ENCODE measurements around the gene NME4.

NME4 gene

GRCh38 chr16:381012-381788, 15.8 kb upstream of the NME4 start:
- peak overlapping the region; percentile 86 for H3K4me3 ChIP-seq (replicated peaks; ENCODE audit: insufficient read depth, low read length)
- 0 out of 2 replicates have a peak, but pooled peaks have one; percentile 14 for TF ChIP-seq GABPA (IDR thresholded peaks at IDR 0.05; ENCODE audit: low read depth)
- no peak for TF ChIP-seq REST (IDR thresholded peaks at IDR 0.05; ENCODE audit: insufficient replicate concordance, low read depth)
- TF ChIP-seq SPI1 (IDR thresholded peaks at IDR 0.05; ENCODE audit: borderline replicate concordance, low read depth) = no peak
- TF ChIP-seq POLR2AphosphoS5 (IDR thresholded peaks at IDR 0.05; ENCODE audit: low read depth) = 0 out of 2 replicates have a peak, but pooled peaks have one; percentile 24
- no peak for TF ChIP-seq CTCF (IDR thresholded peaks at IDR 0.05; ENCODE audit: insufficient read depth, low read length)
- no peaks in the 10 kb centered on the region for H3K27me3 ChIP-seq (ENCODE audit: insufficient read depth, poor library complexity, severe bottlenecking)
- DNase-seq (ENCODE audit: low read depth in 1 of 2, low spot score in 1 of 2) = no peak
- peak overlapping the region; percentile 56 for H3K27ac ChIP-seq (replicated peaks)

GRCh38 chr16:381789-382717, 14.9 kb upstream of the NME4 start, which contains the start of gene PGAP6:
Gene PGAP6, minus strand, starts transcription at chr16:381978. Its CDS starts 157 bp downstream, at chr16:381821.
- DNase-seq (ENCODE audit: low read depth in 1 of 2, low spot score in 1 of 2) = peak in 1 of 2 experiments; percentile 45
- TF ChIP-seq GABPA (IDR thresholded peaks at IDR 0.05; ENCODE audit: low read depth) (no peak), REST (IDR thresholded peaks at IDR 0.05; ENCODE audit: insufficient replicate concordance, low read depth) (no peak), POLR2AphosphoS5 (IDR thresholded peaks at IDR 0.05; ENCODE audit: low read depth) (0 out of 2 replicates have a peak, but pooled peaks have one; percentile 19), CTCF (IDR thresholded peaks at IDR 0.05; ENCODE audit: insufficient read depth, low read length) (no peak), SPI1 (IDR thresholded peaks at IDR 0.05; ENCODE audit: borderline replicate concordance, low read depth) (no peak)
- H3K27ac ChIP-seq (replicated peaks) = peak within 1 kb of the TSS; percentile 66
- peak within 1 kb of the TSS; percentile 86 for H3K4me3 ChIP-seq (replicated peaks; ENCODE audit: insufficient read depth, low read length)
- no peaks in the 10 kb centered on the region for H3K27me3 ChIP-seq (ENCODE audit: insufficient read depth, poor library complexity, severe bottlenecking)

- H3K27me3 ChIP-seq (ENCODE audit: insufficient read depth, poor library complexity, severe bottlenecking) = no peaks in the 10 kb centered on the region
- TF ChIP-seq SPI1 (IDR thresholded peaks at IDR 0.05; ENCODE audit: borderline replicate concordance, low read depth) (no peak), GABPA (IDR thresholded peaks at IDR 0.05; ENCODE audit: low read depth) (no peak), REST (IDR thresholded peaks at IDR 0.05; ENCODE audit: insufficient replicate concordance, low read depth) (no peak), POLR2AphosphoS5 (IDR thresholded peaks at IDR 0.05; ENCODE audit: low read depth) (no peak), CTCF (IDR thresholded peaks at IDR 0.05; ENCODE audit: insufficient read depth, low read length) (no peak)
- no peak for DNase-seq (ENCODE audit: low read depth in 1 of 2, low spot score in 1 of 2)
- H3K27ac ChIP-seq (replicated peaks) = peak overlapping the region; percentile 64
- H3K4me3 ChIP-seq (replicated peaks; ENCODE audit: insufficient read depth, low read length) = no peak overlapping the region
Measured at GRCh38 chr16:383326-384051, 13.5 kb upstream of the NME4 start.

Data from HL-60 (cell line).